Naive thymus-derived CD8-positive, alpha-beta T cell (primary cell): ENCODE results near the gene ARID1B. TPM values are rescaled to one million over a fixed set of nuclear protein-coding genes. Genes with fewer than 3 reads are reported as not detected.

Source experiments
- ATAC-seq, 2 donors: fragments of 150-1000 bp; cut with Tn5 transposase in 1 of 2; sonication (Bioruptor Pico), chemical (Tn5 transposase) in 1 of 2; 1 replicate in 1 of 2; 2 replicates in 1 of 2; pipeline ENCODE4 v1.10.0; 2021; ENCODE audit warnings: mild to moderate bottlenecking in 2 of 2, moderate library complexity in 2 of 2
- POLR2A ChIA-PET: fragments of 350-600 bp; sonication (Branson Sonifier 250); formaldehyde crosslinking; loops from one replicate; lab custom pipeline; 2021; ENCODE audit warnings: antibody characterized with exemption; lab: Charles Lee
- DNase-seq, 10 donors: peaks; one replicate each; pipeline versions ENCODE4 v3.0.0 to v3.0.0-alpha.2; 2020 to 2022
- H3K27ac Mint-ChIP-seq, 10 donors: one replicate each; pipeline ENCODE4 v1.8.0; 2020 to 2022; ENCODE audit warnings: mild to moderate bottlenecking in 10 of 10, mixed read lengths in 10 of 10, moderate library complexity in 4 of 10, inconsistent platforms in 1 of 10
- H3K27me3 Mint-ChIP-seq, 5 donors: one replicate each; pipeline ENCODE4 v1.8.0; 2021 to 2022; ENCODE audit warnings: mixed read lengths in 5 of 5
- H3K36me3 Mint-ChIP-seq, 3 donors: one replicate each; pipeline ENCODE4 v1.8.0; 2020 to 2022; ENCODE audit warnings: mixed read lengths in 3 of 3, mild to moderate bottlenecking in 2 of 3, inconsistent platforms in 1 of 3
- H3K4me1 Mint-ChIP-seq, 4 donors: one replicate each; pipeline ENCODE4 v1.8.0; 2021 to 2022; ENCODE audit warnings: mixed read lengths in 4 of 4
- H3K4me3 Mint-ChIP-seq, 10 donors: one replicate each; pipeline ENCODE4 v1.8.0; 2020 to 2022; ENCODE audit warnings: mild to moderate bottlenecking in 10 of 10, mixed read lengths in 10 of 10, moderate library complexity in 6 of 10, inconsistent platforms in 1 of 10
- H3K9me3 Mint-ChIP-seq, 9 donors: one replicate each; pipeline ENCODE4 v1.8.0; 2020 to 2022; ENCODE audit warnings: mixed read lengths in 9 of 9, mild to moderate bottlenecking in 3 of 9, inconsistent platforms in 1 of 9, moderate library complexity in 1 of 9
- polyA plus RNA-seq, 3 donors: library from polyadenylated mRNA; unstranded; fragments of 300-500 nt; fragmentation: Illumina TruSeq; gene quantifications; one replicate each; pipeline ENCODE4 v1.2.3, GENCODE V29; 2021
- total RNA-seq, 8 experiments: library from RNA in 2 of 8; stranded (reverse) in 2 of 8; gene quantifications; one replicate each; pipeline ENCODE4 v1.2.3 and lab custom pipeline; 2021 to 2026

The ARID1B gene
- total and polyA plus RNA-seq, 5 experiments from 2014 or later = 9.0 to 122 (median 18.6) TPM

- Mint-ChIP-seq H3K9me3 (no peaks in the 10 kb centered on the region), H3K4me3 (no peak overlapping the region), H3K27ac (peak overlapping the region in 5 of 10 donors; percentile 22 to 71 (median 60)), H3K36me3 (peaks cover 0 to 4% (median 0%) of the 10 kb centered on the region in 3 donors), H3K4me1 (peaks cover 29 to 67% (median 61%) of the 10 kb centered on the region in 4 donors), H3K27me3 (no peaks in the 10 kb centered on the region)
- POLR2A ChIA-PET = no interaction called here
- ATAC-seq (no peak), DNase-seq (no peak)
These were observed 169.3 kb downstream of the ARID1B start for GRCh38 chr6:156946370-156946936.

DNA sequence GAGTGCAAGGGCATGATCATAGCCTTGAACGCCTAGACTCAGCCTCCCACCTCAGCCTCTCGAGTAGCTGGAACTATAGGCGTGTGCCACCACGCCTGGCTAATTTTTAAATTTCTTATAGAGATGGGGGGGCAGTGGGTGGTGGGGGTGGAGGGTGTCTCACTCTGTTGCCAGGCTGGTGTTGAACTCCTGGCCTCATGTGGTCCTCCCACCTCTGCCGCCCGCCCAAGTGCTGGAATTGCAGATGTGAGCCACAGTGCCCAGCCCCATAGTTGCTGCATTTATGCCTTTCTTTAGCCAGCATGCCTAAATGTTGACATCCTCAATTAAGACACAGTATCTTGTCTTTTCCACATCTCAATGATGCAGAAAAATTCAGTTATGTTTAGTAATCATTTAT, 171.1 kb downstream of the ARID1B start:
- Mint-ChIP-seq H3K36me3 (peaks cover 0 to 4% (median 0%) of the 10 kb centered on the region in 3 donors), H3K9me3 (no peaks in the 10 kb centered on the region), H3K27ac (no peak overlapping the region), H3K27me3 (no peaks in the 10 kb centered on the region), H3K4me3 (no peak overlapping the region), H3K4me1 (peaks cover 30 to 68% (median 58%) of the 10 kb centered on the region in 4 donors)
- DNase-seq = no peak
- POLR2A ChIA-PET = no interaction called here
- ATAC-seq = no peak

DNA sequence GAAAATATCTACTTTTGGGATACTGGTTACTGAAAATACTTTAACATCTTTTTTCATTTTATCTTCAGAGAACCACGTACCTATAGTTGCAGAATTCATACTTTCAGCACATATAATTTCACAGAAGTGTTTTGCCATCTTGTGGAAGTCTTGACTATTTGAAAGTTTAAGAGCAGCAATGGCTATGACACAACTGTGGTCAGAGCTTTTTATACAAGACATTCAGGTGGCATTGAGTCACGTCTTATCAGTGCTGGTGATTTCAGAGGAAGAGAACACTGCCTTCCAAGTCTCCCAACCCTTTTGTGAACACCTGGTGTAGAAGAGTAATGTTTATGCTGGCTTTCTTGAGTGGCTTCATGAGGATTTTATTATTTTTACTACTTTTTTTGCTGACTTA, 171.6 kb downstream of the ARID1B start:
- DNase-seq (no peak), ATAC-seq (no peak)
- no peaks in the 10 kb centered on the region for H3K27me3 Mint-ChIP-seq
- peaks cover 0 to 4% (median 0%) of the 10 kb centered on the region in 3 donors for H3K36me3 Mint-ChIP-seq
- H3K9me3 Mint-ChIP-seq = no peaks in the 10 kb centered on the region
- POLR2A ChIA-PET = no interaction called here
- no peak overlapping the region for H3K4me3 Mint-ChIP-seq
- H3K4me1 Mint-ChIP-seq = peaks cover 32 to 70% (median 62%) of the 10 kb centered on the region in 4 donors
- peak overlapping the region in 5 of 10 donors; percentile 1 to 70 (median 28) for H3K27ac Mint-ChIP-seq

- peaks cover 0 to 4% (median 0%) of the 10 kb centered on the region in 3 donors for H3K36me3 Mint-ChIP-seq
- peaks cover 29 to 73% (median 59%) of the 10 kb centered on the region in 4 donors for H3K4me1 Mint-ChIP-seq
- H3K27ac Mint-ChIP-seq = peak overlapping the region in 1 of 10 donors; percentile 53
- DNase-seq (no peak), ATAC-seq (no peak)
- no peaks in the 10 kb centered on the region for H3K9me3 Mint-ChIP-seq
- no peaks in the 10 kb centered on the region for H3K27me3 Mint-ChIP-seq
- POLR2A ChIA-PET = interaction anchor here (0.5 kb wide), 1 partner anchor 1096 kb away, joined by 3 read pairs; no protein-coding TSS in a partner anchor
- H3K4me3 Mint-ChIP-seq = no peak overlapping the region
These were observed 172.2 kb downstream of the ARID1B start for GRCh38 chr6:156949376-156949775.

- peaks cover 34 to 76% (median 62%) of the 10 kb centered on the region in 4 donors for H3K4me1 Mint-ChIP-seq
These were observed 172.9 kb downstream of the ARID1B start for GRCh38 chr6:156950084-156950483.

GRCh38 chr6:156950531-156950930, 173.4 kb downstream of the ARID1B start:
- ATAC-seq = no peak
- Mint-ChIP-seq H3K36me3 (peaks cover 0 to 2% (median 0%) of the 10 kb centered on the region in 3 donors), H3K9me3 (no peaks in the 10 kb centered on the region), H3K4me1 (peaks cover 31 to 76% (median 62%) of the 10 kb centered on the region in 4 donors), H3K27ac (no peak overlapping the region), H3K4me3 (peak overlapping the region in 1 of 10 donors; percentile 0), H3K27me3 (no peaks in the 10 kb centered on the region)
- no peak for DNase-seq
- POLR2A ChIA-PET = no interaction called here

More at GRCh38 chr6:156950084-156950483, 172.9 kb downstream of the ARID1B start:
- peaks cover 0 to 4% (median 0%) of the 10 kb centered on the region in 3 donors for H3K36me3 Mint-ChIP-seq
- no peaks in the 10 kb centered on the region for H3K27me3 Mint-ChIP-seq
- H3K9me3 Mint-ChIP-seq = no peaks in the 10 kb centered on the region
- POLR2A ChIA-PET = interaction anchor here (0.5 kb wide), 1 partner anchor 1096 kb away, joined by 3 read pairs; no protein-coding TSS in a partner anchor
- no peak overlapping the region for H3K27ac Mint-ChIP-seq
- H3K4me3 Mint-ChIP-seq = no peak overlapping the region
- DNase-seq (no peak), ATAC-seq (no peak)

GRCh38 chr6:156952401-156952800, 175.2 kb downstream of the ARID1B start:
- no peaks in the 10 kb centered on the region for H3K36me3 Mint-ChIP-seq
- peak overlapping the region in 1 of 10 donors; percentile 47 for H3K4me3 Mint-ChIP-seq
- no peaks in the 10 kb centered on the region for H3K9me3 Mint-ChIP-seq
- DNase-seq (no peak), ATAC-seq (no peak)
- POLR2A ChIA-PET = no interaction called here
- peak overlapping the region in 8 of 10 donors; percentile 4 to 93 (median 80) for H3K27ac Mint-ChIP-seq
- no peaks in the 10 kb centered on the region for H3K27me3 Mint-ChIP-seq
- peaks cover 25 to 78% (median 65%) of the 10 kb centered on the region in 4 donors for H3K4me1 Mint-ChIP-seq

DNA sequence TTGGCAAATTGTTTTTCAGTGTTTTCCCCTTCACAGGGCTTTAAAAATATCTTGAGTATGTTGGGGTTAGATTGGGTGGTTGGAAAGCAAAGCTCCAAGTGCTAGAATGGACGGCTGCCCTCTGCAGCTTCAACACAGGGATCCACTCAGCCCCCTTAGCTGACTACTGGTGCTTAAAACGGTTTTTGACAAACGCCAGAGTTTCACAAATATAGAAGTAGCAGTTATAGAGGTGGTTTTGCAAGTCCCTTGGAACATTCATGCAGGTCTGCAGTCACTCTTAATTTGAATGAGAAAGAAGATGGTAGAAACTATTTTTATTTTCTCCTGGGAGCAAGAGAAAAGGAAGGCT, 175.9 kb downstream of the ARID1B start:
- Mint-ChIP-seq H3K27ac (peak overlapping the region in 7 of 10 donors; percentile 18 to 89 (median 82)), H3K36me3 (no peaks in the 10 kb centered on the region), H3K4me3 (peak overlapping the region in 2 of 10 donors; percentile 4 to 30), H3K27me3 (no peaks in the 10 kb centered on the region), H3K9me3 (no peaks in the 10 kb centered on the region), H3K4me1 (peaks cover 30 to 84% (median 71%) of the 10 kb centered on the region in 4 donors)
- DNase-seq (no peak), ATAC-seq (peak in 1 of 2 donors; percentile 18)
- POLR2A ChIA-PET = no interaction called here

DNA sequence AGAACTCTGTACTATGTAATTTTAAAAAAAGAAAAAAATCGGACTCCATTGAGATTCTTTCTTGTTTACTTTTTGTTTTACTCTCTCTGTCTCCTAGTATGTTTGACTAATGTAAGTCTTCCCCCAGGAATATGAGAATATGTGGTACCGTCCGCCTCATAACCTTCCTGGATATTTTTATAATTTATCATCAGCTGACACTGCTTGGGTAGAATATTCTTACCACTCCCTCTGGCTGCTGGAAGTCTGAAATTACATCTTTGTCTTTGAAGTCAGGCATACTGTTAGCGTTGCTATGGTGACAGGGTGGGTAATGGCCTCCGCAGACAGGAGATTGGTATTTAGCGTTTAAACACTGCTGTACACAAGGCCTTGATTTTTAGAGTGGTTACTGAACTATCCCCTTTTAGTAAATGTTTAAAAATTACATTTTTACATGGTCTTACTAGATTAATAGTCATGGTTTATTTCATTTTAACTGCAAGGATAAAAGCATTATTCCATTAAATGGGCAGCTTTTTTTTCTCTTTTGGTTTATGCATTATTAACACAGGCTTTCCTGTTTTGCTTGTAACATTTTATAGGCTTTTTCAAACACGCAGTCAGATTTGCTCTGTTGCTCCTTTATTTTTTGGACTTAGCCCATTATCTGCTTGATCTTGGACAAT, 176.4 kb downstream of the ARID1B start:
- ATAC-seq (peak; percentile 95 to 100), DNase-seq (peak; percentile 12 to 83 (median 60))
- Mint-ChIP-seq H3K4me3 (peak overlapping the region in 5 of 10 donors; percentile 1 to 42 (median 7)), H3K36me3 (no peaks in the 10 kb centered on the region), H3K27ac (peak overlapping the region; percentile 2 to 89 (median 72)), H3K9me3 (no peaks in the 10 kb centered on the region), H3K4me1 (peaks cover 33 to 86% (median 75%) of the 10 kb centered on the region in 4 donors), H3K27me3 (no peaks in the 10 kb centered on the region)
- POLR2A ChIA-PET = interaction anchor here (0.6 kb wide), 1 partner anchor 548 kb away, joined by 3 read pairs; no protein-coding TSS in a partner anchor

GRCh38 chr6:156954191-156954590, 177.0 kb downstream of the ARID1B start:
- H3K9me3 Mint-ChIP-seq = no peaks in the 10 kb centered on the region
- POLR2A ChIA-PET = interaction anchor here (0.6 kb wide), 1 partner anchor 549 kb away, joined by 3 read pairs; no protein-coding TSS in a partner anchor
- H3K4me1 Mint-ChIP-seq = peaks cover 36 to 86% (median 75%) of the 10 kb centered on the region in 4 donors

DNA sequence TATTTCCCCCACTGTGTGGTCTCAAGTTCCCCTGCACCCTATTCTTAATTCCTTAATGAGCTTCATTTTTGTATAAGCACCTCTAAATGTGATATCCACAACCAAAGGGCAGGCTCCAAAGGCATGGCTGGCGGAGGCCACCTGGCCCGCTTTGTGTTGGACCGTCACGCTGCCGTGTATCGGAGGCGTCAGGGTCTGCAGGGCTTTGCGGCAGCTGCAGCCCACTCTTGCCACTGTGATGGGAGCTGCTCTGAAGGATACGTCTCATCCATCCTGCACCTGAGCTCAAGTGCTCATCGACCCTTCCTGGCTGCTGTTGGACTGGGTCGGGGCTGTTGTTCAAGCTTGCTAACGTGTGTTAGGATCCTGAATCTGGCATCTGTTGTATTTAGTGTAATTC, 177.6 kb downstream of the ARID1B start:
- no peaks in the 10 kb centered on the region for H3K27me3 Mint-ChIP-seq
- peaks cover 37 to 86% (median 73%) of the 10 kb centered on the region in 4 donors for H3K4me1 Mint-ChIP-seq
- POLR2A ChIA-PET = no interaction called here
- peak overlapping the region in 1 of 10 donors; percentile 25 for H3K4me3 Mint-ChIP-seq
- DNase-seq = no peak
- no peaks in the 10 kb centered on the region for H3K9me3 Mint-ChIP-seq
- no peak for ATAC-seq
- peaks cover 0 to 2% (median 0%) of the 10 kb centered on the region in 3 donors for H3K36me3 Mint-ChIP-seq
- peak overlapping the region in 8 of 10 donors; percentile 9 to 74 (median 54) for H3K27ac Mint-ChIP-seq

More at GRCh38 chr6:156954191-156954590, 177.0 kb downstream of the ARID1B start:
- Mint-ChIP-seq H3K27me3 (no peaks in the 10 kb centered on the region), H3K4me3 (no peak overlapping the region), H3K36me3 (no peaks in the 10 kb centered on the region), H3K27ac (peak overlapping the region in 4 of 10 donors; percentile 10 to 89 (median 80))
- DNase-seq = no peak
- ATAC-seq = no peak

GRCh38 chr6:156955494-156956183, 178.5 kb downstream of the ARID1B start:
- peak overlapping the region in 3 of 10 donors; percentile 9 to 49 (median 14) for H3K27ac Mint-ChIP-seq
- no peaks in the 10 kb centered on the region for H3K27me3 Mint-ChIP-seq
- POLR2A ChIA-PET = no interaction called here
- no peak overlapping the region for H3K4me3 Mint-ChIP-seq
- H3K9me3 Mint-ChIP-seq = no peaks in the 10 kb centered on the region
- peaks cover 35 to 82% (median 68%) of the 10 kb centered on the region in 4 donors for H3K4me1 Mint-ChIP-seq
- ATAC-seq (no peak), DNase-seq (no peak)
- peaks cover 0 to 3% (median 2%) of the 10 kb centered on the region in 3 donors for H3K36me3 Mint-ChIP-seq
